WI38 (cell line): ENCODE measurements around the gene AHI1.

Source experiments
- H3K4me3 ChIP-seq: 2 replicates; pipeline ENCODE4 v1.5.1; 2011; ENCODE audit warnings: low read depth, mild to moderate bottlenecking, control low read depth, low read length
- TF ChIP-seq, protein P1 (sequence below): IDR thresholded peaks from 2 replicates; pipeline ENCODE4 v1.5.1; 2012; ENCODE audit warnings: low read depth, mild to moderate bottlenecking, control low read depth, low read length

The AHI1 gene

DNA sequence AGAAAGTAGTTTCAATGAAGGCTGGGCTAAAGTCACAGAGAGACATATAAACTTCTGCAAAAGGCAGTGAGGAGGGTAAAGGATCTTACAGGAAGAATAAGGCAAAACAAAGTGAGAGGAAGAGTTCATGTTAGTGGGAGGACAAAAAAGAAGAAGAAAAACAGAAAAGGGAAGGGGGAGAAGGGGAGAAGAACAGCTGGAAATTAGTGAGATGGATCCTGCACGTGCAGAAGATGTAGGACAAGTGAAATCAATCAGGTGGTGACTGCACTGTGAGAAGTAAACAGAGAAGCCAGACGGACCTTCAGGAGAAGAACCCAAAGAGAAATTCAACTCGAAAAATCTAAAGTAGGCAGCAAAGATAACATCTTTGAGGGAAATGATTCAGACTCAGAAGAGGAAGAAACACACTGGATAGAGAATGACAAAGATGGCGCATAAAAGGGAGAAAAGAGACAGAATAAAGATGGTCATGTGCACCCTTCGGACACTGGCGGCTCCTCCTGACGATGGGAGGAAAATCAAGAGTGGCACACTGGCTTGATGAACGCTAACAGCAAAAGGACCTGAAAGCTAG, 210.5 kb downstream of the AHI1 start:
- TF ChIP-seq, protein P1, sequence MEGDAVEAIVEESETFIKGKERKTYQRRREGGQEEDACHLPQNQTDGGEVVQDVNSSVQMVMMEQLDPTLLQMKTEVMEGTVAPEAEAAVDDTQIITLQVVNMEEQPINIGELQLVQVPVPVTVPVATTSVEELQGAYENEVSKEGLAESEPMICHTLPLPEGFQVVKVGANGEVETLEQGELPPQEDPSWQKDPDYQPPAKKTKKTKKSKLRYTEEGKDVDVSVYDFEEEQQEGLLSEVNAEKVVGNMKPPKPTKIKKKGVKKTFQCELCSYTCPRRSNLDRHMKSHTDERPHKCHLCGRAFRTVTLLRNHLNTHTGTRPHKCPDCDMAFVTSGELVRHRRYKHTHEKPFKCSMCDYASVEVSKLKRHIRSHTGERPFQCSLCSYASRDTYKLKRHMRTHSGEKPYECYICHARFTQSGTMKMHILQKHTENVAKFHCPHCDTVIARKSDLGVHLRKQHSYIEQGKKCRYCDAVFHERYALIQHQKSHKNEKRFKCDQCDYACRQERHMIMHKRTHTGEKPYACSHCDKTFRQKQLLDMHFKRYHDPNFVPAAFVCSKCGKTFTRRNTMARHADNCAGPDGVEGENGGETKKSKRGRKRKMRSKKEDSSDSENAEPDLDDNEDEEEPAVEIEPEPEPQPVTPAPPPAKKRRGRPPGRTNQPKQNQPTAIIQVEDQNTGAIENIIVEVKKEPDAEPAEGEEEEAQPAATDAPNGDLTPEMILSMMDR, result no peak

DNA sequence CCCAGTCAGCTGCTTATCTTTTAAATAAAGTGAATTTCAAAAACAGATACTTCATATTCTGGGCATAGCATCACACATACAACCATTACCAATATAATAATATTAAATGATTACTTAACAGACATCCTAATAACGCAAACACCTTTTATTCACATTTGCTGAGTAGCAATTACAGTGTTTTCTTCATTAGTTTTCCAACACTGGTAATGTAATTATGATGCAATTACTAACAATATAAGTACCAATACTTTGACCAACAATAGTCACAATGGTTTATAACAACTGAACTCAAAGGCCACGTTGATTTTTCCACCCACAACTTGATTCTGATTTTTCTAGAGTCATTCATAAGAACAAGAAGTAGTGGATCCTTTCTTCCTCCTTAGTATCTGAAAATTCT, 212.4 kb downstream of the AHI1 start:
- H3K4me3 ChIP-seq, result no peak overlapping the region
- TF ChIP-seq, protein P1, result no peak

More for the DNA sequence above, 210.5 kb downstream of the AHI1 start:
- no peak overlapping the region for H3K4me3 ChIP-seq

DNA sequence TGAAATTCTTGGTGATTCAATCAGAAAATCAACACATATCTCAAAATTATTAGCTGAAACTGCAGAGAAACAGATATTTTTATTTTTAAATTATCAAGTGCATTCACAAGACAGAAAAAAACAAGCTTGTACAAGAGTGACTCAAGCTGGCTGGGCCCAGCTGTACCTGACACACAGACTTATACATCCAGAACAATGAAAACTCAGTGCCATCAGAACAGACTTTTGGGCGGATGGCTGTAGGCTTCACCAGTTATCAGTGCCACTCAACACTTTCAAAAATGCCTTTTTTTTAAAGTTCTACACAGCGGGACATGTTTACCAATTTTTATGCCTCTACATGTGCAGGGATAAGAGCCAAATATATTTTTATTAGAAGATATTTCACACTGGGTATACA, 213.6 kb downstream of the AHI1 start:
- TF ChIP-seq, protein P1, result no peak
- H3K4me3 ChIP-seq, result no peak overlapping the region

DNA sequence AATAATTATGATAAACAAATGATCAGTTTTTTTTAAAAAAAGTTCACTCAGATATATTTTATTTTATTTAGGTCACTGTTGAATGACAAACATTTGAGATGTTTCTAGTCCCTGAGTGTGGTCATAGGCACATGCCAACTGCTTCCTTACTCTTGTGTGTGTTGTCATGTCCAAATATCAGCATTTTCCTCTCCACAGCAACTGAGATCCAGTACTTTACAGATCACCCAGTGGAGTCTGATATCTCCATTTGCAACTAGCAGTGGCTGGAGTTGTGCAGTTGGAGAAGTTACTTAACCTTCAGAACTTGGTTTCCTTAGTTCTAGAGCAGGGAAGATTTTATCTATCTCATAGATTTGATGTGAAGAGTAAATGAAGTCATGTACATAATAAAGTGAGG, 215.1 kb downstream of the AHI1 start:
- TF ChIP-seq, protein P1, result no peak
- no peak overlapping the region for H3K4me3 ChIP-seq

DNA sequence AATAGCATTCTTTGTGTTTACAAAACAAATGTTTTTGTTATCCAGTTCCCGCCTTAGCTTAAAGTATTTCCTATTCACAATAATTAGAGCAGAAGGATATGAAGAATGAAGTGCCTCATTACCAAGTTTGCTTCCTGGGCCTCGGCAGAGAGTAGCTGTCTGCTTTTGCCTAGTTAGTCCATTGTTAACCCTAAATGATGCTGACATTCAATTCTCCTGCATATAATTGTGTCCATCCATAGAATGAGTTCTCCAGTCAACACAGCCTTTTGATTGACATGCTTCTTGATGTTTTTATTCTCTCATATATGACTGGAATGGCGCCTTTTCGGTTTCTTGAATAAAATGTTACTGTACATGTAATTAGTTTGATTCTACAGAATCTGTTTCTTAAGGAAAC, 215.6 kb downstream of the AHI1 start:
- TF ChIP-seq, protein P1, result no peak
- no peak overlapping the region for H3K4me3 ChIP-seq

DNA sequence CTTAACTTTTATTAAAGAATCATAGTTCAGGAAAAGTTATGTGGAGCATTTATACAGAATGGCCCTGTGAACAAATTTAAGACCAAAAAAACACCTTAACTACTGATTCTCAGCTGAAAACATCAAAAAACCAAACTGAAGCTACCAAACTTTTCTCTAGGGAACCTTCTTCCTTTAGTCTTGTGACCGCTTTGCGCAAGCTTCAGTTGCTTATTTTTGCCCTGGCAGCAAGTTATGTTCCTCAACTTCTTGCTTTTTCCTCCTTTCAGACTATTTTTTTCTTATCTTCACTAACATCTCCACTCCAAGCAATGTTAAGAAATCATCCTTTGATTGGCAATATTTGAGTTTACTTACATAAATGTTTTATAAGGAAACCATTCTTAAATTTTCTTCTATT, 216.3 kb downstream of the AHI1 start:
- H3K4me3 ChIP-seq, result no peak overlapping the region
- TF ChIP-seq, protein P1, result no peak

DNA sequence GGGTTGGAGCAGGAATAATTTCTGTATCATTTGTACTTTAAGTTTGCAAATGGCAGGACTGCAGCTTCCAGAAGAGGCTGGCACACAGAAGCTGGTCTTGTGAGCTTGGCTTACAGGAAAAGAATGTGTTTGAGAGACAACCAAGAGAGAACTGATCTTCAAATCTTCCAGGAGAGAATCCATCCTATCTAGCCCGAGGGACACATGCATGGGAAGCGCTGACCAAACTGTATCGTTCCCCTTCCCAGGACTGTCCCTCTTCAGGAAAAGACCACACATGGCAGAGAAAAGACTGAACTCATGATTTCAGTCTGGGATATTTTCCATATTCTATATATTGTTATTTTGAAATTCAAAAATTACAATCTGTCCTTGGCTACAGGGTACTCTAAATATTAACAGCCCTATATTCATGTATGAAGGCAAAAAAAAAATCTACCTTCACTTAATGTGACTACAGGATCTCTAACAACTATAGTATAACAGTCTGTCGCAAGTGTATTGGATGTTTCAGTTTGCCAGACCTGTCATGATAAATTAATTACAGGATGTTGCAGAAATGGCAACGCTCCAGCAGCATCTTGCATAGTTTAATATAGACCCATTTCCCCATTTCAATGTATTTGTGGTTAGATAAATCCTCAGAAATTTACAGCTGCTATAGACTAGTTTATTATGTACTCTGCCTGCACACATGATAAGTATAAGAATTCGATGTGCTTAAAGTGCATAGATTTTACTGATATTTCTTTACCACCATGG, 217.0 kb downstream of the AHI1 start:
- TF ChIP-seq, protein P1, result no peak
- H3K4me3 ChIP-seq, result no peak overlapping the region
